Caco-2 (cell line): ENCODE results near the gene SDSL. TPM values are rescaled to one million over a fixed set of nuclear protein-coding genes. Genes with fewer than 3 reads are reported as not detected.

Experiments
- BruUV-seq: library from RNA; stranded (reverse); fragments of 400-500 nt; replicated peaks from 2 replicates; lab custom pipeline; 2021; lab: Mats Ljungman, UMichigan
- CTCF ChIA-PET: fragments of 300-600 bp; sonication (Branson Sonifier 250); formaldehyde crosslinking; loops from one replicate; lab custom pipeline; 2022; ENCODE audit warnings: antibody characterized with exemption; lab: Charles Lee
- POLR2A ChIA-PET: fragments of 300-600 bp; sonication (Branson Sonifier 250); formaldehyde crosslinking; loops from one replicate; lab custom pipeline; 2022; ENCODE audit warnings: antibody characterized with exemption; lab: Charles Lee
- DNase-seq, 2 experiments: peaks; one replicate each; pipeline versions ENCODE4 v3.0.0 to v3.0.0-alpha.2; 2020 to 2022
- H3K27me3 ChIP-seq: replicated peaks from 2 replicates; pipeline ENCODE4 v1.6.0; 2011; ENCODE audit warnings: low read length; ENCODE audit not compliant: control insufficient read depth, insufficient read depth
- H3K36me3 ChIP-seq: 2 replicates; pipeline ENCODE4 v1.5.1; 2011; ENCODE audit warnings: low read length; ENCODE audit not compliant: control insufficient read depth, insufficient read depth
- H3K4me1 ChIP-seq: fragments of 250-450 bp; sonication (Bioruptor Pico); 2 replicates; pipeline ENCODE4 v1.5.1; 2020; ENCODE audit warnings: mild to moderate bottlenecking
- H3K4me3 ChIP-seq: 2 replicates; pipeline ENCODE4 v1.5.1; 2011; ENCODE audit warnings: low read depth, mild to moderate bottlenecking, control low read depth, low read length
- H3K9me3 ChIP-seq: fragments of 250-450 bp; sonication (Bioruptor Pico); 2 replicates; pipeline ENCODE4 v1.5.1; 2020; ENCODE audit warnings: mild to moderate bottlenecking, moderate library complexity
- H3K27ac Mint-ChIP-seq: one replicate; pipeline ENCODE4 v1.8.0; 2022; ENCODE audit warnings: mixed read lengths; ENCODE audit not compliant: unreplicated experiment
- H3K27me3 Mint-ChIP-seq: one replicate; pipeline ENCODE4 v1.8.0; 2022; ENCODE audit warnings: mixed read lengths; ENCODE audit not compliant: insufficient read depth, unreplicated experiment
- H3K36me3 Mint-ChIP-seq: one replicate; pipeline ENCODE4 v1.8.0; 2022; ENCODE audit warnings: mild to moderate bottlenecking, mixed read lengths; ENCODE audit not compliant: insufficient read depth, unreplicated experiment
- H3K4me1 Mint-ChIP-seq: one replicate; pipeline ENCODE4 v1.8.0; 2022; ENCODE audit warnings: low read depth, mixed read lengths; ENCODE audit not compliant: unreplicated experiment
- H3K4me3 Mint-ChIP-seq: one replicate; pipeline ENCODE4 v1.8.0; 2022; ENCODE audit warnings: mild to moderate bottlenecking, moderate library complexity, mixed read lengths; ENCODE audit not compliant: unreplicated experiment
- H3K9me3 Mint-ChIP-seq: one replicate; pipeline ENCODE4 v1.8.0; 2022; ENCODE audit warnings: mixed read lengths; ENCODE audit not compliant: unreplicated experiment
- CTCF ChIP-seq, 2 experiments: fragments of 200-600 bp in 1 of 2; IDR thresholded peaks; 1 replicate in 1 of 2; 2 replicates in 1 of 2; pipeline versions ENCODE4 v1.5.1 to v1.8.0; 2011 to 2022; ENCODE audit warnings: antibody characterized with exemption in 1 of 2, control low read depth in 1 of 2, inconsistent platforms in 1 of 2, low read depth in 1 of 2, low read length in 1 of 2, mild to moderate bottlenecking in 1 of 2, moderate library complexity in 1 of 2; ENCODE audit not compliant: insufficient read depth in 1 of 2, severe bottlenecking in 1 of 2, unreplicated experiment in 1 of 2
- intact Hi-C: fragments of 100-400 bp; cut with micrococcal nuclease; formaldehyde crosslinking; loops from one replicate; pipeline ENCODE4 v1.10.0; 2022; ENCODE audit not compliant: unreplicated experiment
- total RNA-seq: library from RNA; stranded (reverse); gene quantifications from 2 replicates; pipeline ENCODE4 v1.2.3, GENCODE V29; 2022

Gene SDSL
- total RNA-seq, 1 experiment from 2014 or later, result 4.5 TPM

- ChIA-PET POLR2A (no interaction called here), CTCF (interaction anchor here (0.8 kb wide), 1 partner anchor 354 kb away, joined by 3 read pairs; no protein-coding TSS in a partner anchor)
- Mint-ChIP-seq H3K4me3 (no peak overlapping the region), H3K36me3 (no peaks in the 10 kb centered on the region), H3K9me3 (no peaks in the 10 kb centered on the region), H3K27me3 (no peaks in the 10 kb centered on the region), H3K27ac (no peak overlapping the region), H3K4me1 (peaks cover 6% of the 10 kb centered on the region)
- intact Hi-C loops, result loop anchor here (1.0 kb wide), 1 partner anchor 473 kb away; no protein-coding TSS in a partner anchor
- H3K36me3 ChIP-seq, result no peaks in the 10 kb centered on the region
- no peaks in the 10 kb centered on the region for H3K4me1 ChIP-seq
- TF ChIP-seq CTCF (IDR thresholded peaks at IDR 0.05; ENCODE audit: insufficient read depth in 1 of 2, low read depth in 1 of 2, low read length in 1 of 2, severe bottlenecking in 1 of 2, unreplicated experiment in 1 of 2), result peak; percentile 81 to 87
- no TSS peak for BruUV-seq
- H3K4me3 ChIP-seq, result no peak overlapping the region
- H3K27me3 ChIP-seq, result no peaks in the 10 kb centered on the region; the same call in 1 of the 2 replicates
- DNase-seq, result peak; percentile 68 to 73
- H3K9me3 ChIP-seq, result no peaks in the 10 kb centered on the region
These were observed 17.4 kb downstream of the SDSL start for GRCh38 chr12:113439606-113440030.

- ChIA-PET CTCF (interaction anchor here (0.8 kb wide), 1 partner anchor 354 kb away, joined by 3 read pairs; no protein-coding TSS in a partner anchor), POLR2A (no interaction called here)
- DNase-seq, result no peak
- peaks cover 6% of the 10 kb centered on the region for H3K4me1 Mint-ChIP-seq
- H3K9me3 ChIP-seq, result no peaks in the 10 kb centered on the region
- BruUV-seq, result no TSS peak
- no peaks in the 10 kb centered on the region for H3K36me3 ChIP-seq
- no peaks in the 10 kb centered on the region for H3K4me1 ChIP-seq
- H3K27me3 Mint-ChIP-seq, result no peaks in the 10 kb centered on the region
- H3K36me3 Mint-ChIP-seq, result no peaks in the 10 kb centered on the region
- intact Hi-C loops, result no loop called here
- no peak for TF ChIP-seq CTCF (IDR thresholded peaks at IDR 0.05; ENCODE audit: insufficient read depth in 1 of 2, low read depth in 1 of 2, low read length in 1 of 2, severe bottlenecking in 1 of 2, unreplicated experiment in 1 of 2)
- no peak overlapping the region for H3K27ac Mint-ChIP-seq
- H3K4me3 ChIP-seq, result no peak overlapping the region
- H3K27me3 ChIP-seq, result no peaks in the 10 kb centered on the region; the same call in 1 of the 2 replicates
- H3K4me3 Mint-ChIP-seq, result no peak overlapping the region
- H3K9me3 Mint-ChIP-seq, result no peaks in the 10 kb centered on the region
These were observed 18.2 kb downstream of the SDSL start for GRCh38 chr12:113440336-113440735.

GRCh38 chr12:113440947-113441782 lies 19.0 kb downstream of the SDSL start:
- TF ChIP-seq CTCF (IDR thresholded peaks at IDR 0.05; ENCODE audit: insufficient read depth in 1 of 2, low read depth in 1 of 2, low read length in 1 of 2, severe bottlenecking in 1 of 2, unreplicated experiment in 1 of 2), result no peak
- intact Hi-C loops, result no loop called here
- CTCF ChIA-PET, result no interaction called here
- H3K27me3 ChIP-seq, result no peaks in the 10 kb centered on the region; the same call in 1 of the 2 replicates
- Mint-ChIP-seq H3K36me3 (no peaks in the 10 kb centered on the region), H3K4me3 (no peak overlapping the region), H3K9me3 (no peaks in the 10 kb centered on the region), H3K27me3 (no peaks in the 10 kb centered on the region), H3K27ac (no peak overlapping the region), H3K4me1 (peaks cover 6% of the 10 kb centered on the region)
- peak; percentile 18 to 56 for DNase-seq
- H3K4me3 ChIP-seq, result no peak overlapping the region
- no TSS peak for BruUV-seq
- H3K4me1 ChIP-seq, result no peaks in the 10 kb centered on the region
- H3K9me3 ChIP-seq, result no peaks in the 10 kb centered on the region
- no peaks in the 10 kb centered on the region for H3K36me3 ChIP-seq
- POLR2A ChIA-PET, result interaction anchor here (0.6 kb wide), 1 partner anchor 308 kb away, joined by 3 read pairs; no protein-coding TSS in a partner anchor
